A673 (cell line): ENCODE data around the gene PML. TPM values are rescaled to one million over a fixed set of nuclear protein-coding genes. Genes with fewer than 3 reads are reported as not detected.

Experiments
- BruUV-seq: library from RNA; stranded (reverse); fragments of 400-500 nt; replicated peaks from 2 replicates; lab custom pipeline; 2021; lab: Mats Ljungman, UMichigan
- CTCF ChIA-PET: fragments of 300-600 bp; sonication (Branson Sonifier 250); formaldehyde crosslinking; loops from one replicate; lab custom pipeline; 2022; ENCODE audit warnings: antibody characterized with exemption; lab: Charles Lee
- POLR2A ChIA-PET: fragments of 300-600 bp; sonication (Branson Sonifier 250); formaldehyde crosslinking; loops from one replicate; lab custom pipeline; 2022; ENCODE audit warnings: antibody characterized with exemption; ENCODE audit not compliant: low non-redundant PET; lab: Charles Lee
- DNase-seq: peaks from one replicate; pipeline ENCODE4 v3.0.0-alpha.2; 2015; ENCODE audit warnings: low spot score
- H3K27ac ChIP-seq: fragments of 200-600 bp; sonication (generic); 2 replicates; pipeline ENCODE4 v1.5.1; 2016; ENCODE audit warnings: mixed run types, low read depth, mild to moderate bottlenecking, mixed read lengths, antibody characterized with exemption, low read length; ENCODE audit not compliant: poor library complexity, severe bottlenecking
- H3K27me3 ChIP-seq: fragments of 200-600 bp; sonication (generic); replicated peaks from 2 replicates; pipeline ENCODE4 v1.6.1; 2017; ENCODE audit warnings: mixed run types, low read depth, mild to moderate bottlenecking, mixed read lengths, antibody characterized with exemption, low read length; ENCODE audit not compliant: insufficient read depth, poor library complexity
- H3K36me3 ChIP-seq: fragments of 200-600 bp; sonication (generic); 2 replicates; pipeline ENCODE4 v1.6.1; 2016; ENCODE audit warnings: mixed run types, mild to moderate bottlenecking, mixed read lengths, antibody characterized with exemption, low read length; ENCODE audit not compliant: insufficient read depth, poor library complexity, severe bottlenecking
- H3K4me1 ChIP-seq: fragments of 200-600 bp; sonication (generic); 2 replicates; pipeline ENCODE4 v1.6.1; 2017; ENCODE audit warnings: mixed run types, mild to moderate bottlenecking, mixed read lengths, antibody characterized with exemption, low read length; ENCODE audit not compliant: insufficient read depth, poor library complexity, severe bottlenecking
- H3K4me3 ChIP-seq: fragments of 200-600 bp; sonication (generic); 2 replicates; pipeline ENCODE4 v1.5.1; 2016; ENCODE audit warnings: low read depth, mixed run types, mild to moderate bottlenecking, mixed read lengths, low read length; ENCODE audit not compliant: poor library complexity, severe bottlenecking
- H3K9me3 ChIP-seq: fragments of 200-600 bp; sonication (generic); 2 replicates; pipeline ENCODE4 v1.6.1; 2016; ENCODE audit warnings: mixed run types, low read depth, mild to moderate bottlenecking, mixed read lengths, antibody characterized with exemption, low read length; ENCODE audit not compliant: poor library complexity, severe bottlenecking
- CTCF ChIP-seq: fragments of 300-800, 200-600 bp; sonication (generic); conservative IDR thresholded peaks from 2 replicates; pipeline ENCODE4 v1.5.1; 2017; ENCODE audit warnings: low read depth, mild to moderate bottlenecking, antibody characterized with exemption, low read length, moderate library complexity, mixed read lengths
- EZH2 ChIP-seq: fragments of 200-600 bp; sonication (generic); IDR thresholded peaks from 2 replicates; pipeline ENCODE4 v1.6.1; 2017; ENCODE audit warnings: borderline replicate concordance, low read depth, mild to moderate bottlenecking, mixed read lengths, antibody characterized with exemption, low read length; ENCODE audit not compliant: poor library complexity, severe bottlenecking
- intact Hi-C: fragments of 100-400 bp; cut with micrococcal nuclease; formaldehyde crosslinking; loops from one replicate; pipeline ENCODE4 v1.10.0; 2022; ENCODE audit not compliant: unreplicated experiment
- total RNA-seq: library from RNA; stranded (reverse); gene quantifications from 2 replicates; pipeline ENCODE4 v1.2.3, GENCODE V29; 2021

PML gene
- total RNA-seq, 1 experiment from 2014 or later, result 40.0 TPM

- H3K4me1 ChIP-seq, result peaks cover 18% of the 10 kb centered on the region
- H3K27ac ChIP-seq, result no peak overlapping the region
- ChIA-PET CTCF (interaction anchor here (1.7 kb wide), 1 partner anchor 11 kb away, joined by 7 read pairs; no protein-coding TSS in a partner anchor), POLR2A (no interaction called here)
- DNase-seq, result no peak
- no TSS peak for BruUV-seq
- no peak overlapping the region for H3K4me3 ChIP-seq
- H3K36me3 ChIP-seq, result no peaks in the 10 kb centered on the region
- H3K9me3 ChIP-seq, result no peaks in the 10 kb centered on the region
- TF ChIP-seq CTCF, result no peak
- intact Hi-C loops, result no loop called here
- H3K27me3 ChIP-seq, result no peaks in the 10 kb centered on the region
These were observed 10.1 kb upstream of the PML start for GRCh38 chr15:73984208-73984979.

- Histone ChIP-seq H3K27me3 (no peaks in the 10 kb centered on the region), H3K9me3 (no peaks in the 10 kb centered on the region), H3K27ac (no peak overlapping the region), H3K36me3 (no peaks in the 10 kb centered on the region), H3K4me1 (peaks cover 18% of the 10 kb centered on the region), H3K4me3 (no peak overlapping the region)
- no peak for DNase-seq
- ChIA-PET CTCF (no interaction called here), POLR2A (no interaction called here)
- TF ChIP-seq CTCF (no peak), EZH2 (no peak)
- no TSS peak for BruUV-seq
- intact Hi-C loops, result no loop called here
These were observed 9.2 kb upstream of the PML start for GRCh38 chr15:73985101-73985873.

GRCh38 chr15:73986055-73986775 is 8.3 kb upstream of the PML start:
- Histone ChIP-seq H3K4me3 (no peak overlapping the region), H3K27ac (no peak overlapping the region), H3K4me1 (peaks cover 19% of the 10 kb centered on the region), H3K27me3 (no peaks in the 10 kb centered on the region), H3K36me3 (no peaks in the 10 kb centered on the region), H3K9me3 (no peaks in the 10 kb centered on the region)
- BruUV-seq, result no TSS peak
- TF ChIP-seq EZH2 (no peak), CTCF (no peak)
- CTCF ChIA-PET, result interaction anchor here (0.6 kb wide), 1 partner anchor 18 kb away, joined by 3 read pairs; no protein-coding TSS in a partner anchor
- POLR2A ChIA-PET, result no interaction called here
- intact Hi-C loops, result no loop called here
- no peak for DNase-seq
